OCI-LY3 (cell line): Measurements from ENCODE around the gene C16orf90.

ENCODE experiments used
- H2AFZ ChIP-seq: fragments of 200-600, 300-600 bp; shearing (Covaris generic); 2 replicates; pipeline ENCODE4 v1.6.0; 2014; ENCODE audit warnings: antibody characterized with exemption, low read depth, low read length
- H3K27ac ChIP-seq: fragments of 200-600, 300-600 bp; sonication (generic); 2 replicates; pipeline ENCODE4 v1.5.1; 2014; ENCODE audit warnings: mild to moderate bottlenecking, low read length, moderate library complexity, mixed read lengths
- H3K27me3 ChIP-seq: fragments of 200-600, 300-600 bp; sonication (generic); 2 replicates; pipeline ENCODE4 v1.6.1; 2014; ENCODE audit warnings: low read depth, low read length, mixed read lengths
- H3K36me3 ChIP-seq: fragments of 200-600, 300-600 bp; sonication (generic); replicated peaks from 2 replicates; pipeline ENCODE3; 2014; ENCODE audit warnings: low read depth, low read length, mixed read lengths
- H3K4me1 ChIP-seq: fragments of 300-600, 200-600 bp; sonication (generic); 2 replicates; pipeline ENCODE4 v1.6.1; 2014; ENCODE audit warnings: low read length, mixed read lengths
- H3K4me2 ChIP-seq: fragments of 200-600, 300-600 bp; sonication (generic); 2 replicates; pipeline ENCODE4 v1.6.1; 2014; ENCODE audit warnings: low read length, mixed read lengths
- H3K4me3 ChIP-seq: fragments of 300-600, 200-600 bp; sonication (generic); 2 replicates; pipeline ENCODE4 v1.5.1; 2014; ENCODE audit warnings: antibody characterized with exemption, mild to moderate bottlenecking, low read length, moderate library complexity
- H3K79me2 ChIP-seq: fragments of 300-600, 200-600 bp; shearing (Covaris generic); 2 replicates; pipeline ENCODE4 v1.6.1; 2014; ENCODE audit warnings: mild to moderate bottlenecking, low read length, mixed read lengths
- H3K9ac ChIP-seq: fragments of 300-600, 200-600 bp; shearing (Covaris generic); 2 replicates; pipeline ENCODE4 v1.6.0; 2014; ENCODE audit warnings: mild to moderate bottlenecking, low read length, moderate library complexity
- H3K9me3 ChIP-seq: fragments of 200-600, 300-600 bp; shearing (Covaris generic); 2 replicates; pipeline ENCODE4 v1.6.1; 2014; ENCODE audit warnings: low read length, mixed read lengths; ENCODE audit not compliant: insufficient read depth
- H4K20me1 ChIP-seq: fragments of 200-600, 300-600 bp; sonication (generic); 2 replicates; pipeline ENCODE4 v1.6.1; 2016; ENCODE audit warnings: low read length, mixed read lengths; ENCODE audit not compliant: insufficient read depth
- EZH2phosphoT487 ChIP-seq: fragments of 200-600 bp; shearing (Covaris generic); IDR thresholded peaks from 2 replicates; pipeline ENCODE4 v1.6.1; 2018; ENCODE audit warnings: antibody characterized with exemption, mixed run types, low read depth
- TF ChIP-seq, protein P1 (sequence below): fragments of 200-600, 300-600 bp; sonication (generic); IDR thresholded peaks from 2 replicates; pipeline ENCODE4 v1.5.1; 2014; ENCODE audit warnings: antibody characterized with exemption, low read length, low read depth

Gene C16orf90

DNA sequence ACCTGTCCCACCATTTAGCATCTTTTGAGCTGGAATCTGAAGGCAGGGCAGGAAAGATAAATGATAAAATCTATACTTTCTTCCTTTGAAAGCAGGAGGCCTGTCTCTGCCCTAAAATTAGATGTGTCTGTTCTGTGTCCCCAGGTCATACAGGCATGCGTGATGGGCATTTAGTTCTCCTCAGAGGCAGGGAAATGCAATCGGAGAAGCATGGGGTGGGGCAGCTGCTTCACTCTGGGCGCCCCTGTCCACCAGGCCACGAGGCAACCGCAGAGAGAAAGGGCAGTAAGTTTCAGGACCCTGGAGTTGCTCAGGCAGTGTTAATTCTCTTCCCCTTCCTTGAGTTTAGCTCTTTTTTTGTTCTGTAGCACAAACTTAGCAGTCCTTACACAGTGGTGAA, 30.7 kb upstream of the C16orf90 start:
- Histone ChIP-seq H3K27me3 (no peaks in the 10 kb centered on the region), H3K4me1 (no peaks in the 10 kb centered on the region), H3K36me3 (peaks cover 12% of the 10 kb centered on the region), H4K20me1 (no peaks in the 10 kb centered on the region), H3K79me2 (no peaks in the 10 kb centered on the region), H3K9me3 (no peaks in the 10 kb centered on the region), H2AFZ (no peak overlapping the region), H3K9ac (no peak overlapping the region), H3K4me2 (no peak overlapping the region), H3K27ac (no peak overlapping the region), H3K4me3 (no peak overlapping the region)
- no peak for TF ChIP-seq EZH2phosphoT487
- TF ChIP-seq, protein P1, sequence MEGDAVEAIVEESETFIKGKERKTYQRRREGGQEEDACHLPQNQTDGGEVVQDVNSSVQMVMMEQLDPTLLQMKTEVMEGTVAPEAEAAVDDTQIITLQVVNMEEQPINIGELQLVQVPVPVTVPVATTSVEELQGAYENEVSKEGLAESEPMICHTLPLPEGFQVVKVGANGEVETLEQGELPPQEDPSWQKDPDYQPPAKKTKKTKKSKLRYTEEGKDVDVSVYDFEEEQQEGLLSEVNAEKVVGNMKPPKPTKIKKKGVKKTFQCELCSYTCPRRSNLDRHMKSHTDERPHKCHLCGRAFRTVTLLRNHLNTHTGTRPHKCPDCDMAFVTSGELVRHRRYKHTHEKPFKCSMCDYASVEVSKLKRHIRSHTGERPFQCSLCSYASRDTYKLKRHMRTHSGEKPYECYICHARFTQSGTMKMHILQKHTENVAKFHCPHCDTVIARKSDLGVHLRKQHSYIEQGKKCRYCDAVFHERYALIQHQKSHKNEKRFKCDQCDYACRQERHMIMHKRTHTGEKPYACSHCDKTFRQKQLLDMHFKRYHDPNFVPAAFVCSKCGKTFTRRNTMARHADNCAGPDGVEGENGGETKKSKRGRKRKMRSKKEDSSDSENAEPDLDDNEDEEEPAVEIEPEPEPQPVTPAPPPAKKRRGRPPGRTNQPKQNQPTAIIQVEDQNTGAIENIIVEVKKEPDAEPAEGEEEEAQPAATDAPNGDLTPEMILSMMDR, result no peak

DNA sequence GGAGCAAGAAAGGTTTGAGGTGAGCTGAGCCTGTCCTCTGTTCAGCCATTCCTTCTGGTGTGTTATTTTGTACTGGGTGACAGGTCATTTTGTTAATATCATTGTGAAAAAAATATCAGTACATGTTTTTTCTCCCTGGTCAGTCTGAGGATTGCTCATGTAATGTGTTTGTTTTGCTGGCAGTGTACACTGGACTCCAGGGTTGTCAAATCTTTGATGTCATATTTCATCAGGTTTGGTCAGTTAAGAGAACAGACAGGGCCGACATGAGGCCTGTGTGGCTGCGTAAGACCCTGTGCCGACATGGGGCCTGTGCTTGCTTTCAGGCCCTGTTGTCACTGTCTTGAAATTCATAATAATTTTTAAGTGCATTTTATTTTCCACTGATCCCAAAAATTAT, 28.0 kb upstream of the C16orf90 start:
- Histone ChIP-seq H3K27ac (no peak overlapping the region), H2AFZ (no peak overlapping the region), H3K4me2 (no peak overlapping the region), H3K9me3 (no peaks in the 10 kb centered on the region), H4K20me1 (no peaks in the 10 kb centered on the region), H3K9ac (no peak overlapping the region), H3K79me2 (no peaks in the 10 kb centered on the region), H3K27me3 (no peaks in the 10 kb centered on the region), H3K36me3 (peaks cover 8% of the 10 kb centered on the region), H3K4me1 (no peaks in the 10 kb centered on the region), H3K4me3 (no peak overlapping the region)
- TF ChIP-seq, protein P1, result no peak
- no peak for TF ChIP-seq EZH2phosphoT487

GRCh38 chr16:3520841-3521240, 25.6 kb upstream of the C16orf90 start:
- H3K4me1 ChIP-seq, result no peaks in the 10 kb centered on the region
- no peaks in the 10 kb centered on the region for H3K79me2 ChIP-seq
- no peak overlapping the region for H3K4me3 ChIP-seq
- no peak overlapping the region for H3K4me2 ChIP-seq
- TF ChIP-seq, protein P1, result no peak
- TF ChIP-seq EZH2phosphoT487, result no peak
- no peaks in the 10 kb centered on the region for H4K20me1 ChIP-seq
- no peak overlapping the region for H3K9ac ChIP-seq
- H3K9me3 ChIP-seq, result no peaks in the 10 kb centered on the region
- H3K36me3 ChIP-seq, result peaks cover 9% of the 10 kb centered on the region
- no peak overlapping the region for H3K27ac ChIP-seq
- H3K27me3 ChIP-seq, result no peaks in the 10 kb centered on the region
- H2AFZ ChIP-seq, result no peak overlapping the region

DNA sequence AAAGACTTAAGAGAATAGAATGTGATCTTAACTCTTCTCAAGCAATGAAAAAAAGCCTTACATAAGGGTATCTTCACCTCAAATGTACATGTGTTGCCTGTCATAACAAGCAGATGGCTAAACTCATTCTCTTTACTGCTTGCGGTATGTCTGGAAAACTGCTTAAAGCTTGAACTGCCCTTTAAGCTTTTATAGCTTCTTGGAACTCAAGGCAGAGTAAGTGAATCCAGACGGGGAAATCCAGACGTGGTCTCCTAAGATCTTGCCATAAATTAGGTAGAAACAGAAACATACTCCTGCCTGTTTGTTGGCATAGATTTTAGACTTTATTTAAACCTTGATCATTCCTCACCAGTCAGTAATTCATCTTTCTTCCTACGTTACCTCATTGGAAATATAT, 25.1 kb upstream of the C16orf90 start:
- H4K20me1 ChIP-seq, result no peaks in the 10 kb centered on the region
- peaks cover 9% of the 10 kb centered on the region for H3K36me3 ChIP-seq
- H3K27me3 ChIP-seq, result no peaks in the 10 kb centered on the region
- no peak overlapping the region for H3K4me2 ChIP-seq
- no peaks in the 10 kb centered on the region for H3K4me1 ChIP-seq
- no peak overlapping the region for H3K4me3 ChIP-seq
- H3K9ac ChIP-seq, result no peak overlapping the region
- H3K79me2 ChIP-seq, result no peaks in the 10 kb centered on the region
- TF ChIP-seq, protein P1, result no peak
- no peak for TF ChIP-seq EZH2phosphoT487
- H3K9me3 ChIP-seq, result no peaks in the 10 kb centered on the region
- no peak overlapping the region for H3K27ac ChIP-seq
- H2AFZ ChIP-seq, result no peak overlapping the region
